Fibroblast of lung (primary cell): Measurements from ENCODE around the gene SLC23A2. TPM values are rescaled to one million over a fixed set of nuclear protein-coding genes. Genes with fewer than 3 reads are reported as not detected.

Experiments used
- DNase-seq, 2 donors: peaks; one replicate each; pipeline versions ENCODE4 v3.0.0 to v3.0.0-alpha.2; 2010; ENCODE audit warnings: low read depth in 2 of 2
- H2AFZ ChIP-seq: 2 replicates; pipeline ENCODE4 v1.5.1; 2012; ENCODE audit warnings: low read length, control low read depth, inconsistent platforms
- H3K27ac ChIP-seq: 2 replicates; pipeline ENCODE4 v1.5.1; 2011; ENCODE audit warnings: low read length, control low read depth; ENCODE audit not compliant: insufficient read depth
- H3K27me3 ChIP-seq: 2 replicates; pipeline ENCODE4 v1.5.1; 2011; ENCODE audit warnings: mild to moderate bottlenecking, low read length; ENCODE audit not compliant: control insufficient read depth, insufficient read depth
- H3K36me3 ChIP-seq: 2 replicates; pipeline ENCODE4 v1.5.1; 2011; ENCODE audit warnings: low read length; ENCODE audit not compliant: control insufficient read depth, insufficient read depth
- H3K4me1 ChIP-seq: 2 replicates; pipeline ENCODE4 v1.5.1; 2011; ENCODE audit warnings: low read length; ENCODE audit not compliant: control insufficient read depth, insufficient read depth; ENCODE audit errors: extremely low read depth
- H3K4me2 ChIP-seq: 2 replicates; pipeline ENCODE4 v1.5.1; 2011; ENCODE audit warnings: low read length, control low read depth; ENCODE audit not compliant: insufficient read depth; ENCODE audit errors: extremely low read depth
- H3K4me3 ChIP-seq, 4 experiments: fragments of 200-600 bp in 1 of 4; sonication (generic) in 1 of 4; replicated peaks in 1 of 4; 2 replicates each; pipeline ENCODE4 v1.5.1; 2011 to 2016; ENCODE audit warnings: low read length in 4 of 4, low read depth in 3 of 4, mild to moderate bottlenecking in 3 of 4, control low read depth in 2 of 4, inconsistent platforms in 1 of 4, mixed read lengths in 1 of 4; ENCODE audit not compliant: insufficient read depth in 1 of 4; ENCODE audit errors: control extremely low read depth in 1 of 4
- H3K79me2 ChIP-seq: 2 replicates; pipeline ENCODE4 v1.5.1; 2012; ENCODE audit warnings: mild to moderate bottlenecking, low read length, inconsistent platforms; ENCODE audit not compliant: control insufficient read depth, insufficient read depth
- H3K9ac ChIP-seq: 2 replicates; pipeline ENCODE4 v1.5.1; 2011; ENCODE audit warnings: mild to moderate bottlenecking, low read length, control low read depth; ENCODE audit not compliant: insufficient read depth
- H3K9me3 ChIP-seq: 2 replicates; pipeline ENCODE4 v1.5.1; 2012; ENCODE audit warnings: low read depth, low read length; ENCODE audit not compliant: control insufficient read depth, insufficient read depth
- H4K20me1 ChIP-seq: 2 replicates; pipeline ENCODE4 v1.5.1; 2011; ENCODE audit warnings: low read length; ENCODE audit not compliant: control insufficient read depth, insufficient read depth; ENCODE audit errors: extremely low read depth
- EZH2 ChIP-seq: IDR thresholded peaks from 2 replicates; pipeline ENCODE4 v1.5.1; 2012; ENCODE audit warnings: low read length, control low read depth, mild to moderate bottlenecking; ENCODE audit errors: missing control alignments
- polyA plus RNA-seq, 2 donors: library from polyadenylated mRNA; depleted of rRNA in 1 of 2; stranded (reverse) in 1 of 2; unstranded in 1 of 2; fragments of >200 nt; gene quantifications; 2 replicates each; pipeline ENCODE4 v1.2.1, GENCODE V29; 2011 to 2012; ENCODE audit warnings: missing spikeins in 1 of 2
- total RNA-seq: library from RNA; depleted of rRNA; stranded (reverse); fragments of >200 nt; gene quantifications from 2 replicates; pipeline ENCODE4 v1.2.1, GENCODE V29; 2014
- TF ChIP-seq, protein P1 (sequence below), 2 donors: IDR thresholded peaks in 1 of 2; conservative IDR thresholded peaks in 1 of 2; 1 replicate in 1 of 2; 2 replicates in 1 of 2; pipeline ENCODE4 v1.5.1; 2011 to 2012; ENCODE audit warnings: low read length in 2 of 2, control low read depth in 1 of 2, inconsistent platforms in 1 of 2, low read depth in 1 of 2, mild to moderate bottlenecking in 1 of 2

The SLC23A2 gene
- total and polyA plus RNA-seq, 2 donors (not counting 1 experiment from before 2014, with no cell fraction given) = 12.1 to 17.5 TPM

DNA sequence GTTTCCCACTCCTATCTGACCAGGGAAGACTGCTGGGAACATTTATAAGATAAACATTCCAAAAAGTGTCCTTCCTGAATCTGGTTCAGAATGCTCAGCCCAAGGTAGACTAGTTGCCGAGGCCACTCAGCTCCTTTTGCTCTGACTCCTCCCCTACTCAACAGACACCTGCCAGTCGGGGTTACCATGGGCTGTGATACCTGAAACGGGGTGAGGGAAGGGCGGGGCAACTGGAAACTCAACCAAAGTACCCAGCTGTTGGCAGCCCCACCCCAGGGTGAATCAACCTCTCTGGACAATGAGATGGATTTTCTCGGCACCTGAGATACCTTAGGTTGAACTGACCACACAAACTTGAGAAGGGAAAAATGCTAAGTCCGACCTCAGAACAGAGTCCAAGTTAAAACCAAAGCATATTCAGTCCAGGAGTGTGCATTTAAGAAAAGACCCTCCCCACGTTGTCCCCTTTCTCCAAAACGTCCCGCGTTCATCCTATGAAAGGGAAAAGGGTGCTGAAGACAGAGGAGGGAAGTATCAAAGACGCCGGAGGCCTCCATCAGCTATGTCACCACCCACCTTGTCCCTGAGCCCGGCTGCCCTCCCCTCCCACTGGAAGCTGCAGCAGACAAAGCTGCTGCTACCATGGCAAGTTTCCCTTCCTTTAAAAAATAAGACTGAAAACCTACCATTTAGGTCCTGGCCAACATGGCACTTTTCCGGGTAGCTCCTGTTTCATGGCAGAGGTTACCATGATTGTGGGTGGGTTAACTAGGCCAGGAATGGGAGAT lies 100.1 kb downstream of the SLC23A2 start:
- no peak for TF ChIP-seq EZH2
- TF ChIP-seq, protein P1, sequence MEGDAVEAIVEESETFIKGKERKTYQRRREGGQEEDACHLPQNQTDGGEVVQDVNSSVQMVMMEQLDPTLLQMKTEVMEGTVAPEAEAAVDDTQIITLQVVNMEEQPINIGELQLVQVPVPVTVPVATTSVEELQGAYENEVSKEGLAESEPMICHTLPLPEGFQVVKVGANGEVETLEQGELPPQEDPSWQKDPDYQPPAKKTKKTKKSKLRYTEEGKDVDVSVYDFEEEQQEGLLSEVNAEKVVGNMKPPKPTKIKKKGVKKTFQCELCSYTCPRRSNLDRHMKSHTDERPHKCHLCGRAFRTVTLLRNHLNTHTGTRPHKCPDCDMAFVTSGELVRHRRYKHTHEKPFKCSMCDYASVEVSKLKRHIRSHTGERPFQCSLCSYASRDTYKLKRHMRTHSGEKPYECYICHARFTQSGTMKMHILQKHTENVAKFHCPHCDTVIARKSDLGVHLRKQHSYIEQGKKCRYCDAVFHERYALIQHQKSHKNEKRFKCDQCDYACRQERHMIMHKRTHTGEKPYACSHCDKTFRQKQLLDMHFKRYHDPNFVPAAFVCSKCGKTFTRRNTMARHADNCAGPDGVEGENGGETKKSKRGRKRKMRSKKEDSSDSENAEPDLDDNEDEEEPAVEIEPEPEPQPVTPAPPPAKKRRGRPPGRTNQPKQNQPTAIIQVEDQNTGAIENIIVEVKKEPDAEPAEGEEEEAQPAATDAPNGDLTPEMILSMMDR (conservative IDR thresholded peaks at IDR 0.05 in 1 of 2, IDR thresholded peaks at IDR 0.05 in 1 of 2; ENCODE audit: low read depth in 1 of 2, low read length in 2 of 2) = no peak
- H4K20me1 ChIP-seq = no peaks in the 10 kb centered on the region
- H3K9ac ChIP-seq = no peak overlapping the region
- no peaks in the 10 kb centered on the region for H3K9me3 ChIP-seq
- H3K4me3 ChIP-seq = no peak overlapping the region
- H3K4me1 ChIP-seq = peaks cover 12% of the 10 kb centered on the region
- no peak overlapping the region for H2AFZ ChIP-seq
- DNase-seq = no peak
- no peak overlapping the region for H3K4me2 ChIP-seq
- H3K79me2 ChIP-seq = no peaks in the 10 kb centered on the region
- H3K27ac ChIP-seq = no peak overlapping the region
- peaks cover 2% of the 10 kb centered on the region for H3K36me3 ChIP-seq
- no peaks in the 10 kb centered on the region for H3K27me3 ChIP-seq

DNA sequence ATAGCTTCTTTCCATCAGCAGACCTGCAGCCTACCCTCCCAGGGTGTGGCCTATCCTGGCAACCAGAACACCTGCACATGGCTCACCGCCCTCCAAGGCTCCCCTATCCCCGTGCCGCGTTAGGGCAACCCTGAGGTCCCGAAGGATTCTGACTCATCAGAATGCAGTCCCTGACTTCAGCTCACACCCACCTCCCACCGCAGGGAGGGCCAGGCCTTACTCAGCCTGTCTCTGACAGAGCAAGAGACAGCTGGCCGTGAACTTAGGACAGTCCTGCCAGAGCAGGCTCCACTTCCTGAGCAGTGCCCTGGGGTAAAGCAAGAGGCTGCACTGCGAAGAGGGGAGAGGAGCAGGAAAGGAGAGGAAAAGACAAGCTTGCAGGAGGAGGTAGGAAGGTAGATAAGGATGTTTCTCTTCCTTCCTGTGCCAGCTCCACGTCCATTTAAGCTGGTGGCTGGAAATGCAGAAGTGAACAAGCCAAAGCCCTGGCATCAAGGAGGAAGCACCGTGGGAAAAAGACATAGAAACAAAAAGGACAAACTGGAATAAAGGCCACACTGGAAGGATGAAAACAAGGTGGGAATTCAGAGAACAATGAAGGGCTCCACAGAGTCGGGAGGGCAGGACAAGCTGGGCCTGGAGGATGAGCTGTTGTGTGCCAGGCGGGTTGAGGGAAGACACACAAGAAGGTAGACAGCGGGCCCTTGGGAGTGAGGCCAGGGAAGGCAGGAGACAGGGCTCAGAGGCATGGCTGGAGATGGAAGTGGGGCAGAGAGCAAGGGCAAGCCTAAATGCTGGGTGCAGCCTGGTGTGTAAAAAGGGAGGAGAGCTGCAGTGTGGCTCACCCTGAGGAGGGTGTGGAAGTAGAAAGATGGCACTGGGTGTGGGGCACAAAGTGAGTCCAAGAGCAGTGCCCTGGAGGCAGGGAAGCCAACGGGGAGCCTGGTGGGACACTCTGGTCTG lies 102.7 kb downstream of the SLC23A2 start:
- no peak overlapping the region for H2AFZ ChIP-seq
- no peaks in the 10 kb centered on the region for H3K27me3 ChIP-seq
- no peaks in the 10 kb centered on the region for H4K20me1 ChIP-seq
- H3K27ac ChIP-seq = peak overlapping the region; percentile 21
- peak overlapping the region; percentile 58 for H3K4me2 ChIP-seq
- H3K9me3 ChIP-seq = no peaks in the 10 kb centered on the region
- no peaks in the 10 kb centered on the region for H3K79me2 ChIP-seq
- peaks cover 12% of the 10 kb centered on the region for H3K4me1 ChIP-seq
- no peak for TF ChIP-seq EZH2
- TF ChIP-seq, protein P1 (conservative IDR thresholded peaks at IDR 0.05 in 1 of 2, IDR thresholded peaks at IDR 0.05 in 1 of 2; ENCODE audit: low read depth in 1 of 2, low read length in 2 of 2) = no peak
- no peak overlapping the region for H3K9ac ChIP-seq
- H3K4me3 ChIP-seq = no peak overlapping the region
- DNase-seq = peak; percentile 82 to 86
- H3K36me3 ChIP-seq = peaks cover 2% of the 10 kb centered on the region

DNA sequence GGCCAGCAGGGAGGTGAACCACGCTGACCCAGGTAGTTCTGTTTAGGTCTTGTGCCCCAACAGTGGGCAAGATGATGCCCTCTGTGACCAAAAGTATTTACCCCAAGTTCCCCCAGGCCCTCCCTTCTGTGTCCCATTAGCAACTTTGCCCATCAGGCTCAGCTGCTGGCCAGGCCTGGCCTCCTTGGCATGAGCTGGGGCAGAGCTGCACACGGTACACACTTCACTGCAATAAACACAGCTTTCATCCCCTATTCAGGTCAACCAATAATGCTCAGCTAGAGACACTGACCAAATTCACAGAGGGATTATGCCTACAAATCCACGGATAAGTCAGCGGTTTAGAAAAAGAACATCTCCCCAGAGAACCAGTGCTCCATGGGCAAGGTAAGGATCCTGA lies 103.7 kb downstream of the SLC23A2 start:
- Histone ChIP-seq H3K36me3 (peaks cover 2% of the 10 kb centered on the region), H2AFZ (no peak overlapping the region), H3K4me3 (no peak overlapping the region), H3K4me2 (no peak overlapping the region), H3K27me3 (no peaks in the 10 kb centered on the region), H3K9ac (no peak overlapping the region), H3K9me3 (no peaks in the 10 kb centered on the region), H4K20me1 (no peaks in the 10 kb centered on the region), H3K27ac (no peak overlapping the region), H3K79me2 (no peaks in the 10 kb centered on the region), H3K4me1 (peaks cover 12% of the 10 kb centered on the region)
- no peak for TF ChIP-seq EZH2
- TF ChIP-seq, protein P1 (conservative IDR thresholded peaks at IDR 0.05 in 1 of 2, IDR thresholded peaks at IDR 0.05 in 1 of 2; ENCODE audit: low read depth in 1 of 2, low read length in 2 of 2) = no peak
- no peak for DNase-seq
